GM21786 (cell line): ENCODE results near the gene PTPRD.
A peak's percentile ranks its signal among the peaks of the same experiment; 100 is the strongest.

ENCODE experiments used
- ATAC-seq: cut with Tn5 transposase; IDR thresholded peaks from one replicate; pipeline ENCODE4 v1.9.1; 2021; ENCODE audit not compliant: unreplicated experiment

PTPRD gene

DNA sequence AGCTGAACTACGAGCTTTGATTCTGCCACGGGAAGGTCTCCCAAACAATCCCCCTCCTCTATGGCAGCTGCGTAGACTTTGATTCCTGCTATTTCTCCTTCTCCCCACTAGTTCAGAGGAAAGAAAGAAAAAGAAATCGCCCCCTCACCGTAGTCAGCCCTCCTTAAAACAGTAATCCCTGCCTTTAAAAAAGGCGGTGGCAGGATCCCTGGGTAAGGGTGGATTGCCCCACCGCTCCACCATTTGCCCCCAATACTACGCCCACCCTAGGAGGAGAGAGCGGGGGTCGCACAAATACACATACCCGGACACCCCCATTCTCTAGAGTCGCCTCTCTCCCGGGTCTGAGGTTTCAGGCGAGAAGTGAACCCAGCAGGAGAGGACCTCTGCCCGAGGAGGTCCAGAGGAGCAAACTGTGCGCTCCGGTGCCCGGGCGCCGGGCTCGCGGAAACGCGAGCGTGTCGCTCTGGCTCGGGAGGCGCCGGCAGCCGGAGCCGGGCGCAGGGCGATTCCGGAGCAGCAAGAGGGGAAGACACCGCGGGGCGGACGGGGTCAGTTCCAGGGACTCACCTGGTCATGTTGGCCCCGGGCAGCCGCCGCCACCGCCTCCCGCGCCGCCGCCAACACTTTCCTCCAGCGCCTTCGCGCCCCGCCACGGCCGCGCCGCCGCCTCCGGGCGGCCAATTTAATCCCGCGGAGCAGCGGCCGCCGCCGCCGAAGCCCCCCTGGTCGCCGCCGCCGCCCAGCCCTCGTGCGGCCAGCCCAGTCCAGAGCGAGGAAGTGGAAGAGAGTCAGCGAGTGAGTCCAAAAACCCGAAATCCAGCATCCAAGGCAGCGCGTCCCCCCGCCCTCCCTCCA, 1755.5 kb downstream of the PTPRD start:
- no peak for ATAC-seq

DNA sequence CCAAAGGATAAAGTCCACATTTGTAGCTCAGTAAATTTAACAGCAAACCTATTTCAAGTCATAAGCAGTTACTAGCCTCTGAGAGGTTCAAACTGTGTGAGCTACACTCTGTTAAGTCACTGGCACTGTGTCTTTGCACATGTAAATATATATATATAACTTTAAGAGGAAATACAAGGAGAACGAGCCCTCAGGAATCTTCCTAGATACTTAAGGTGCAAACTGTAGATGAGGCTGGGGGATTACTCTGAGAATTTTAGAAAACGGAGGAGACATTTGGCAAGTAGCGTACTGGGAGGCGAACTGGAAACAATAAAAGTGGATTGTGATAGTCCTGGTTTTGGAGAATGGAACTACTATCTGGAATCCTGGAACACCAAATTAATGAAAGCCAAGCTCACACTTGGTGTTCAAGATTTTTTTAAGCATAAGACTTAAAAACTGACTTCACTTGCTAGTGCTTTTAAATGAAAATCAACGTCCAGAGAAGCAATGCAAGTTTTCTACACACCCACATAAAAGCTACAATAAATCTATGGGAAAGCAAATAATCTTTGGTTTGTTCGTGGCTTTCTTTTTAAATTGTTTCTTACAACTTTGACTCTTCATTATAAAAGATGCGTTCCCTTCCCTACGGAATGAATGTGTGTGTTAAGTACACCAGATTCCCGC, 1756.3 kb downstream of the PTPRD start:
- ATAC-seq = no peak

DNA sequence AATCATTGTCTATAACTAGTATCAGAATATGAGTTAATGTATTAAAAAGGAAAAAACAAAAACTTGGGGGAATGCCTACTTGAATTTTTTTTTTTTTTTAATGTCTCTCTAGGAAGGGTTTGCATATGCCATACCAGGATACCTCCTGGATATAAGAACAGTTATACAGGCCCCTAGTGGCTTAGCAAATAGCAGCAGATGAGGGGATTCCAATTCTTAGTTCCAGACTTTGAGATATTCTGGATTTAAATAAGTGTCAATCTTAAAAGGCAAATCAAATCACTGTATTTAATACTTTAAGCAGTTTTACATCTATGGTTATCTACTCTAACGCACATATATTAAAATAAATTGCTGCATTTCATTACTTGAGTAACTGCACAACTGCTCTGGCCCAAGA, 1757.8 kb downstream of the PTPRD start:
- no peak for ATAC-seq

DNA sequence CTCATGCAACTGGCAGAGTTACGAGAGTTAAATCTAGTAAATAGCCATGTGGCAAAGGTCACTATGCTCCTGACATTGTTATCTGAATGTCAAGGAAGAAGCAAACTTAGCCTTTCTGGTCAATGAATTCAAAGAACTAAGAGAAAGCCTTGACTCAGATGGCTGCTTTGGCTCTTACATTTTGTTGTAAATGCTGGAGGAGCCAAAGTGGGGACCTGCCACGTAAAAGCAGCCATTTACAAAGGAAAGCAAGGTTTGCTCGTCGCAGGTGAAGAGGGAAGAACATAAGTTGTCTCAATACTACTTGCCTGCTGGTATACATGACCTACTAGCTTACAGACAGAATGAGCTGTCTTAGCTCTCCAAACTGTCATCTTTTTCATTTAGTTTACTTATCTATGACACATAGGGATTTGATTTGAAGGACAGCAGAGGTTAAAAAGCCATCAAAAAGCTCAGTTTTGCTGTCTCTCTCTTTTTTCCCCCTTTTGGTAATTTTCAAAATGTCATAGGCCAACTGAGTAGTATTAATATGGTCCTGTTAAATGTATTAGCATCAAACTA, 1760.4 kb downstream of the PTPRD start:
- no peak for ATAC-seq

DNA sequence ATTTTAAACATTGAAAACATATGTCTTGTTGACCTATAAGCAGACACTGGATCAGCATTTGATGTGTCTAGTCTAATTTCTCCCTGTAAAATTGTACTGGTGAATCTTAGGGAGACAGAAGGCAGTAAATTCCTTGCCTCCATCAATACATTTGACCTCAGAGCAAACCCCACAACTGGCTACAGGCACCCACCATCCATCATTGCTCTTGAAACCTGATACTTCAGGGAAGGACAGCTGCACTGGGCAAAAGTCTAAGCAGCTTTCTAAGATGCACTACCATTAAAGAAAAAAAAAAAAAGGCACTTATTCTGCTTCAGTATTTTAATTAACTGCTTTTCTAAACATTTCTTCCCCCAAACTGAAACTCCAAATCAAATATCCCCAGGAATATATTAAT, 1761.9 kb downstream of the PTPRD start:
- ATAC-seq = no peak

DNA sequence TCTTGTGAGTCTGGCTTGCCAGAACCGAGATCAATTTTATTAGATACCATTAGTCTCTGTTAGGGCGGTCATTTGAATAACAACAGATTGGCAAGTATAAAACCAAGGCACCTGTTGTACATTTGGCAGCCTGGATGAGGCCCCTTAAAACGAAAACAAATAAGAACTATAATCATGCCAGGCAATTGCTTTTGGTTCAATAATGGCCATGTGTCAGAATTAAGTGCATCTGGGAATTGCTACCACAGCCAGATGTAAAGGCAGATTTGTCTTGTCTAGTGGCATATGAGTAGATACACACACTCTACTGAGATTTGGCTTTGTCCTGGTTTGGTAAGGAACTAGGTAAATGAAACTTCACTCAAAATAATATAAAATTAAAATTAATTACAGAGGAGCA, 1767.0 kb downstream of the PTPRD start:
- no peak for ATAC-seq

DNA sequence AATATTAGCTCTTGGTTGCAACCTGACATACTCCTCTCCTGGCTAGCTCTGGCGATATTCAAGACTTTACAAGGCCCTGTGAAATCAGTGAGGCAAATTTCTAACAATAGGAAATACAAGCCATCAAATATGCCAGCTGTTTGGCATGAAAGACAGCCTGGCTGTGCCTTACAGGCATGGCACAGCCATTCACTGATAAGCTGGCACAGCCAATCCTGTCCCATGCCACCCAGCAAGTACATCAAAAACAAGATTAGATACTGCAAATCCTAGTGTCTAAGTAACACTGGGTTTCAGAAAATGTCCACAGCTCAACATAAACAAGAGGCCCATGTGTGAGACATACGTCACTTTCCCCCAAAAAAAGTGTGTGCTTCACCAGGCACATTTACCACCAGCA, 1767.4 kb downstream of the PTPRD start:
- ATAC-seq = no peak

DNA sequence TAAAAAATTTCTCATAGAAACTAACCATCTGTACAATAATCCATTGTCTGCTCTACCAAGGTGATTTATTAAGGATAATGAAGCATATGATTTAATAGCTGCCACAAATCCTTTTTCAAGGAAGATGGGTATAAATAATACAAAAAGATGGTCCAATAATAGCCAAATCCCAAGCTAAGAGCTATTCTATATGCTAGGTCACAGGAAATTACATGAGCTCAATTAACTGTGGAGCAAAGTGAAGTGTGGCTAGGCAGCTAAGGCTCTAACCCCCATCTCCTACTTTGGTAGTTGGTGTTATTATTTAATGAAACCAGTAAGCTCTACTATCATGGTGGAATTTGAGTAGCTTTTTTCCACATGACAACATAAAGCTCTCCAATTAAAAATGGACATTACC, 1768.3 kb downstream of the PTPRD start:
- no peak for ATAC-seq

DNA sequence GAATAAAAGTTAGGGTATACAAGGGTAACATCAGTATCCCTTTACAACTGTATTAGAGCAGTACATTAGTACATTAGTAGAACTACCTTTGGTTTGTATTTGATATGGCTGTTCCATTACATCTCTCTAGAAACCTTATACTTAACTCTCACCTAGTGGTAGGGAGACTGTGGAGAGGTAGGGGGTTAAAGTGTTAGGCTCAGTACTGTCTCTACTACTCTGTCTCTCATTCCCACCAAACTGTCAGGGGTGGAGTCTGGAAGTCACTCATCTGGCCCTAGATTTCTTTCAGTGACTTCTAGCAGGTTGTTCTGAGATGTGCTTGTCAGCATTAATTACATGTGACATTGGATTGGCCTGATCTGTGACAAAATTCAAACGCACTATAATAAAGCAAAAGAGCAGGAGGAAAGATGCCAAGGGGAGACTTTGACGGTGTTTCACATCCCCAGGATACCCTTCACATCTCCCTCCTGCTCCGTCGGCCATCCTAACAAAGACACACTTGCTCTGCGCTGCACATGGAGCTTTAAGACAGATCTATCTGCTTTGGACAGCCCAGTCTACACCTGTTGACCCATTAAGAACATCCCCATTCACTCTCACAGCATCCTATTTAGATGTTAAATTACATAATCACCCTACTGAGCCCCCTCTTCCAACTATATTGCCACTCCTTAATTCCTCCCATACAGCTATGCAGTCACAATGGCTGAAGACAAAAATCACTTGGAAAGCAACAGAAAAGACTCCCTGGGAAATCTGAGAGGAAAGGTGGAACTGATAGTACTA, 1770.2 kb downstream of the PTPRD start:
- ATAC-seq = no peak

DNA sequence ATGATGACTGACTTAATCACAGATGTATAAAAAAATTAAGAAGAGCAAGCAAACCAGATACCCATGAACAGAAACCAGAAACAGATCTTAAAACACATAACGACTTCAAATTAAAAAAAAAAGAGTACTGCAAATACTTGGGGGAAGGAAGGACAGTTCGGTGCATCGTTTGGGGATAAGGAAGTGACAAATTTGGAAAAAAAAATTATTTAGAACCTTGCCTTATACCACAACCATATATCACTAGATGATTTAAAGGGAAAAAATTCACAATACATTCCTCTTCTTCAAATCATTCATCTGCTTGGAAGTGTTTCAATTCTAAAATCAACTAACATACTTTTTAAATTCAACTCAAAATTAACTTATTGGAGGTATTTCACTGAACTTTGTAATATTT, 1774.7 kb downstream of the PTPRD start:
- ATAC-seq = no peak

DNA sequence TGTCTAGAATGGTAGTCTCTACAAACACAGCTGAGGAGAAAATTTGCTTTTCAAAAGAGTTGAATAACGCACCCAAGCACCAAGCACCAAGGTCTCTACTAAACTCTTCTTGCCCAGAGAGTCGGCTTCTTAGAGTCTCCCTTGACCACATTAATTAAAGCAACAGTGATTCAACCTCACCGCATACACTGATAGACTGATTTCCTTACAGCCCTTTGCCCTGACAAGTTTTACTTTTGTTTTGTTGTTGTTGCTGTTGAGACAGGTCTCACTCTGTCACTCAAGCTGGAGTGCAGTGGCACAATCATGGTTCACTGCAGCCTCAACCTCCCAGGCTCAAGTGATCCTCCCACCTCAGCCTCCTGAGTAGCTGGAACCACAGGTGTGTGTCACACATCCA, 1777.5 kb downstream of the PTPRD start:
- ATAC-seq = no peak

DNA sequence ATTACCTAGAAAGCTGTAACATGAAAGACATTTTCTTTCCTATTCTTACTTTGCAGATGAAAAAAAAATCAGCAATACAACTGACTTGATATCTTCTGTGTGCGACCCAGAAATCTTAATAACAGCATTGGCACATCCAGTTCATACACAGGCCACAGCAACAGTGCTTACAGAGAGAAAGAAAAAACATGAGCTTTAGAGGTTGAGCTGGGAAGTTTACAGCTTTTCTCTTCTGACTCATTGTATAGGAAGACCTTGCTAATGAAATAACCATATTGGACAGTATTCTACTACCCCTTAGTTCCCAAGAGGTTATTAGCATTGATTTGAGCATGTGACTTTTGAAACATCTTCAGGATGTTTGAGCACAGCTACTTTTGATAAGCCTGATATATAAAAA, 1779.8 kb downstream of the PTPRD start:
- ATAC-seq = no peak

DNA sequence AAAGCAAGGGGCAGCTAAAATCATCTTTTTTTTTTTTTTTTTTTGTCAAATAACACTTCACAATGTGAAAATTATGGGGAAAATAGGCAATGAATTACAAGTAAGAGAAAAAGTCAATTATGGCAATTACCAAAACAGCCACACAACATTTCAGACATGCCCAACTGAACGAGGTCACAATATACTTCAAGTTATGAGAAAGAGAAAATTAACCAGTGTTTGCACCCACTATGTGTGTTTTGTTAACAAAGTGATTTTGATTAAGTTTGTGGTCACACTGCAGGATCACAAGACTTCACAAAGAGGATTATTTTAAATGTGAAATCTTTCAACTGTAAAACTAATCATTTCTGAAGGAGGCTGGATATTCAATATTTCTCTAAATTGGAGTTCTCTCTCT, 1780.4 kb downstream of the PTPRD start:
- no peak for ATAC-seq

DNA sequence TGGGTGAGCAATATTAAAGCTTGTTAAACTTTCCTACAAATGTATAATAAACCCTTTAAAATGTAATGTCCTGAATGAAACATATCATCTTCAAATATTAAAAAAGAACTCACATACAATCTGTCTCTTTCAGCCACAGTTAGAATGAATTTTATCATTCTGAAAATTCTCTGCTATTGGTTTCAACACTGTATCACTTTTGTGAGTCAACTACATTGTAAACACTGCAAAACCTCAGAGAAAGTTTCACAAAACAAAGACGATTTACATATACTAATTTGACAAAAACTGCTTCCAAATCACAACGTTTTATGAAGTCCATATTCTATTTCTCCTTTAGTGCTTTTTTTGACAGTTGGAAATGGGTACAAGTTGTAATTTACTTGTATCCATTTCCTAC, 1781.2 kb downstream of the PTPRD start:
- no peak for ATAC-seq

DNA sequence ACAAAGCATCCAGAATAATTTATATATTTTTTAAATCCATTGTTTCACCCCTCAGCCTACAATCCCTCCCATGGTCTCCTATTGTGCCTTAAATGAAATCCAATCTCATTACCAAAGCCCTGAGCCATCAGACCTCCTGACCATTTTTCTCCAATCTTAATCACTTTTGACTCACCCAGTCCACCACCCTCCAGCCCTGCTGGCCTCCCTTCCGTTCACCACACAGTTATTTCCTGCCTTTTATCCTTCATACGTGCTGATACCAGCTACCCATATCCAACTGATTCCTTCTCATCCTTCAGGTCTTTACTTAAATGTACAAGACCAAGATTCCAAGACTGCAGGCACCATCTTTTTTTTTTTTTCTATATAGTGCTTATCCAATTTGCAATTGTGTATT, 1786.5 kb downstream of the PTPRD start:
- no peak for ATAC-seq

DNA sequence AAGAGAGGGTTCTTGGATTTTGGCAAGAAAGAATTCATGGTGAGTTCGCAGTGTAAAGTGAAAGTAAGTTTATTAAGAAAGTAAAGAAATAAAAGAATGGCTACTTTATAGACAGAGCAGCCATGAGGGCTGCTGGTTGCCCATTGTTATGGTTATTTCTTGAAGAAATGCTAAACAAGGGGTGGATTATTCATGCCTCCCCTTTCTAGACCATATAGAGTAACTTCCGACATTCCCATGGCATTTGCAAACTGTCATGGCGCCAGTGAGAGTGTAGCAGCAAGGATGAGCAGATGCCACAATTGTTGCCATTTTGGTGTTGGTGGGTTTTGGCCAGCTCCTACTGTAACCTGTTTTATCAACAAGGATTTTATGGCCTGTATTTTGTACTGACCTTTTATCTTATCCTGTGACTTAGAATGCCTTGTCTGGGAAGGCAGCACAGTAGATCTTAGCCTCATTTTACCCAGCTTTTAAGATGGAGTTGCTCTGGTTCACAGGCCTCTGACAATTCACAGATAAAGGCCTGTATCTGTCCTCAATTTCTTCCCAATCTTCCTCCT, 1787.1 kb downstream of the PTPRD start:
- ATAC-seq = no peak

DNA sequence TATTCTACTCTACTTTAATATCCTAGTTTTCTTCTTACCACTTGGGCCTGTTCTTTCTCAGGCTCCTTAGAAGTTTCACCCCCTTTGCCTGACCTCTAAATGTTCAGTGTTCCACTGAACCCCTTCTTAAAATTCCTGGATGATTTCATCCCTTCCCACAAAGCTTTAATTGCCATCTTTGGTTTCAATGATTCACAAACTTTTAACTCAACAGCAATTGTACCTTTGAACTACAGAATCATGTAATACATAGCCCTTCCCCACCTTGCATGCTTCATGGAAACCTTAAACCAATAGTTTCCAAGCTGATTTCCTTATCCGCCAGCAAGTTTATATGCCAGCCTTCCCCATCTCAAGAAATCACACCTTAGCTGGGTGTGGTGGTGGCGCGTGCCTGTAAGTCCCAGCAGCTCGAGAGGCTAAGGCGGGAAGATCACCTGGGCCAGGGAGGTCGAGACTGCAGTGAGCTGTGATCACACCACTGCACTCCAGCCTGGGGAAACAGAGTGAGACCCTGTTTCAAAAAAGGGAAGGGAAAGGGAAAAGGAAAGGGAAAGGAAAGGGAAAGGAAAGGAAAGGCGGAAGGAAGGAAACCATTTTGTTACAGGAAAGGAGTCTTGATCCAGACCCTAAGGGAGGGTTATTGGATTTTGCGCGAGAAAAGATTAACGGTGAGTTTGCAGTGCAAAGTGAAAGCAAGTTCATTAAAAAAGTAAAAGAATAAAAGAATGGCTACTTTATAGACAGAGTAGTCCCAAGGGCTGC, 1789.5 kb downstream of the PTPRD start:
- ATAC-seq = no peak

DNA sequence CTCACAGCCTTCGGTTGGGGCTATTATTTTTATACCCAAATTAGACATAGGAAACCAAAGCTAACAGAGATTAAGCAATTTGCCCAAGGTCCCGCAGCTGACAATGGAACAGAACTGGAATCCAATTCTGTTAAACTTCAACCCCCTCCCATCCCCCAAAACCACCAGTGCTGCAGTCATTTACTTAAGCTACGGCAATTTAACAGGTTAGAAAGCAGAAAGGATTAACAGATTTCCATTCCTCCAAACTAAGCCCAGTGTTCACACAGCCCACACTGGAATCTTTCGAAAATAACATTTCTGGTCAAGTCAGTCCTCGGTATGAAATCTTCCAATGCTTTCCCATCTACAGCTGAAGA, 1790.2 kb downstream of the PTPRD start:
- ATAC-seq = no peak

DNA sequence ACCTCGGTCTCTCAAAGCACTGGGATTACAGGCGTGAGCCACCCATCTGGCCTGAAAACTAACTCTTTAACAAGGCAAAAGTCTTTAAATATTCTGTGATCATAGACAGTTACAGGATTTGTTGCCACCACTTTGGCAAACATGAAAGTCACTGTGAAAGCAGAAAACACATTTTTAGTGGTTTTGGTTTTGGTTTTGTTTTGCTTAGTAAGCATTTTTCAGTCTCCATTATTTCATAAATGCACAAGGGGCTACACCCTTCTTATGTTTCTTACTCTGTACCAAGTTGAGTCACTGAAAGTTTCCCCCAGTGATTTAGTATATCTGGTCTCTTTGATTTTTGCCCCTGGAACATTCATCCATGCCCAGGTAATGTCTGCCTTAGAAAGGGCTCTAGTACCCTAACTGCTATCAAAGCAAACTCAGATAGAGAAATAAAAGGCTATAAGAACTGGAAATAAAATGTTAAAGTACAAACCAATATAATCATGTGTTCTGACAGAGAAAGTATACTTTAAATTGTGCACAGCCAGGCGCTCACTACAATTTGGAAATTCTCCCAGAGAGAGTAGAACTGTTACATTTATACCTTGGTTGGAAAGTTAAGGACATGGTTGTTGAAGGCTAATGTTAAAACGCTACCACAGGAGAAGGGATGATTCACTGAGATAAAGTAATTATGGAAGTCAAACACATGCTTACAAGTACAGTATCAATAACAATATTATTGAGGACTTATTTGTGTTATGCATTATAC, 1790.7 kb downstream of the PTPRD start:
- peak; percentile 45 for ATAC-seq

DNA sequence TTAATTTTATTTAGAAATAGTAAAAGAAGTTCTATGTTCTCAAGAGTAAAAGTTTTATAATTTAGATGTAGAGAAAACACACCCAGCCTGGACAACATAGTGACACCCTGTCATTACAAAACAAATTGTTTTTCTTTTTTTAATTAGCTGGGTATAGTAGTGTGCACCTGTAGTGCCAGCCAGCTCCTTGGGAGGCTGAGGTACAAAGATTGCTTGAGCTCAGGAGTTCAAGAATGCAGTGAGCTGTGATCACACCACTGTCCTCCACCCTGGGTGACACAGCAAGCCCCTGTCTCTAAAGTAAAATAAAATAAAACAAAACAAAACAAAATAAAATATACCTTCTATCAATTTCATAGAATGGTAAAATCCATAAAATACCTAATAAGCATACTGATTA, 1795.5 kb downstream of the PTPRD start:
- no peak for ATAC-seq
